GM19463 (cell line): ENCODE measurements around the gene REPS2.
A peak's percentile ranks its signal among the peaks of the same experiment; 100 is the strongest.

Experiments
- ATAC-seq: cut with Tn5 transposase; IDR thresholded peaks from one replicate; pipeline ENCODE4 v1.9.1; 2021; ENCODE audit warnings: mild to moderate bottlenecking, moderate library complexity; ENCODE audit not compliant: unreplicated experiment

REPS2 gene

DNA sequence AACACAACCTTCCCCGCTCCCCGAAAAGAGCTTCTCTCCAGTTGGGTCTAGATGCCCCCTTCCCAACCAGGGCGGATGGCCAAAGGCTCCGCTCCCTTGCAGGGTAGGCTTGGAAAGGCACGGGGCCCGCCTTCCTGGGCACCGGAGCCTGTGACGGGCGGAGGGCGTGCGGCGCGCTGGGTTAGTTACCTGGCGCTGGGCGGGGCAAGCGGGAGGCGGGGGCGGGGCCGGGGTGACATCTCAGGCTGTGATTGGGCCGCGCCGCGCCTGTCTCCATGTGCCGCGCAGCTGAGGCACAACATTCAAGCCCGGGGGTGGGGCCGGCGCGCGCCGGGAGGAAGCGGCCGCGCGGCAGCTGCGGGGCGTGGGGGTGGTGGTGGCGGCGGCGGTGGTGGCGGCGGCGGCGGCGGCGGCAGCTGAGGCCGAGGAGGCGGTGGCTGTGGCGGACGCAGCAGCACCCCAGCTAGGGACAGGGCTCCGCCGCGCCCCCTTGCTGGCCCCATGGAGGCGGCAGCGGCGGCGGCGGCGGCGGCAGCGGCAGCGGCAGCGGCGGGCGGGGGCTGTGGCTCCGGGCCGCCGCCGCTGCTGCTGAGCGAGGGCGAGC lies at the start of gene REPS2:
REPS2 (plus strand) TSS at position 298 of the 604 bp plus-strand sequence; CDS start at position 502, 204 bp downstream.
- ATAC-seq = peak; percentile 92

DNA sequence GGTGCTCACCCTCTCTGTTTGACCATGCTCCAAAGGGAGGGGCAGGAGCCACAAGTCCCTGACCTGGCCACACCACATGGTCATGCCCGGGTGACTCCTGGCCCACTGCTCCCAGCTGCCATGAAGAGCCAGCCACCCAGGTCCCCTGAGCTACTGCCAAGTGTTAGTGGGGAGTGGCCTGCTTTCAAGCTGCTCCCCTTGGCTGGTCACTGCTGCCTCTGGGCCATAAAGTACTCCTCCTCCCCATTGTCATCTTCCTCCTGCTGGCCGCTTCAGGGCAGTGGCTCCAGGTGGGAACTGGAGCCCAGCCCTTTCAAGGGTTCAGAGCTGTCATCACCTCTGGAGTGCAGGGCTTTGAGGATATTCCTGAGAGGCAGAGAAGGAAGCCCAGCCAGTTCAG lies 49.0 kb upstream of the REPS2 start:
- no peak for ATAC-seq

DNA sequence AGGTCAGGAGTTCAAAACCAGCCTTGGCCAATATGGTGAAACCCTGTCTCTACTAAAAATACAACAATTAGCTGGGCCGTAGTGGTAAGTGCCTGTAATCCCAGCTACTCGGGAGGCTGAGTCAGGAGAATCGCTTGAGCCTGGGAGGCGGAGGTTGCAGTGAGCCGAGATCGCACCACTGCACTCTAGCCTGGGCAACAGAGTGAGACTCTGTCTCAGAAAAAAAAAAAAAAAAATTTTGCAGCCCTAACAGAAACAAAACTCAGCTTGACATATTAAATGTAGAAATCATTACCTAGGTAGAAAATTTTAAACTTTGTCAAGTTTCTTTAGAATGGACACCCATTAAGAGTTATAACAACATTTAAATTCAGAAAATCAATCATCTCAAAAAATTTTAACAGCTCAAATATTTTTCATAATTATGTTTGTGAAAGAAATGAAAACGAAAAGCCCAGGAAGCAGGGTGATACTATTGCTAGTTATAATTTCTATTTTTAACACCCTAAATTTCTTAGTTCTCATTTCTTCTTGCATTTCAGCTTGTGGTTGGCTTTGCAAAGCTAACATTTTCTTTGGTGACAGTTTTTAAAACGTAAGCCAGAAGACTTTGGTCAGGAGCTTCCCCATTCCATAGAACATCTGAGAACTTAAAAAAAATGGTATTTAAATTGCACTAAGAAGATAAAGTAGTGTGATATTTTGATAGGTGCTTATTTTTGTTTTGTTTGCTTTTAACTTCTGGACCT lies 43.0 kb upstream of the REPS2 start:
- no peak for ATAC-seq

DNA sequence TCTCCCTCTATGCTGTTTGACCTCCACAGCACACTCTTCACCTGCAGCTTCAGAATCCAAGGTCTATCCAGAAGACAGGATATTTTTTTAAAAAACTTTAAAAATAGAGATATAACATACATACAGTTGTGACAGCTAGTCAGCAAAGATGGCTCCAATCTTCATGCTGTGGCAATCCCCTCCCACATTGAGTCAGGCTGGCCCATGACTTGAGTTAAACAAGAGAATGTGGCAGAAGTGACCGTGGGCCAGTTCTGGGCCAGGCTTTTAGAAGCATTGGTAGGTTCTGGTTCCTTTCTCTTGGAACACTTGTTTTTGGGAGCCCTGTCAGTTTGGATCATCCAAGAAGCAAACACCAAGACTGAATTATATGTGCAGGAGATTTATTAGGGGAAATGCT lies 36.1 kb upstream of the REPS2 start:
- ATAC-seq = no peak

DNA sequence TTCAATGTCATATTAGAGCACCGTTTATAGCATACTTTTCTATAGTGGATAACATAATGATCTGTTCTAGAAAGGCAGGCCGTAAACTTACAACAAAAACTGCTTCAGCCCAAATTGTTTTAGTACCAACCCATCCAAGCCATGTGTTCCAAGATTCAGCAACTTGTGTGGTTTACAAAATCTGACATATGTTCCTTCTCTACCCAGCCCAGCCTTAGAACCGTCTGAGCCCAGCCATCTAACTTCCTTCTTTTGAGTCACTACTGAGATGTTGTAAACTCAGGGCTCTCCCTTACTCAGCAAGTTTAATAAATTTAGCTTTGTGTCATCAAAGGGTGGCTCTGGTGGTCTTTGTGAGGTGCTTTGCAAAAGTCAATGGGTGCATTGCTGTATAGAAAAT lies 32.4 kb upstream of the REPS2 start:
- no peak for ATAC-seq

DNA sequence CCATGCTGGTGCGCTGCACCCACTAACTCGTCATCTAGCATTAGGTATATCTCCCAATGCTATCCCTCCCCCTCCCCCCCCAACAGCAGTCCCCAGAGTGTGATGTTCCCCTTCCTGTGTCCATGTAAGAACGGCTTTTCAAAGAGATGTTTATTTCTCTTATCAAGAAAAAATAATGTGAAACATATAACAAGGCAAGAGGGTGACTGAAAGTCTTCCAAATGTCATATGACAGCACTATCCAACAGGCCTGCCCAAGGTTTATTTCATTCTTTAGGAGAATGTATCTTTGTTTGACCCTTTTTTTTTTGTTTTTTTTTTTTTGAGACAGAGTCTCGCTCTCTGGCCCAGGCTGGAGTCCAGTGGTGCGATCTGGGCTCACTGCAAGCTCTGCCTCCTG lies 29.9 kb upstream of the REPS2 start:
- ATAC-seq = no peak

DNA sequence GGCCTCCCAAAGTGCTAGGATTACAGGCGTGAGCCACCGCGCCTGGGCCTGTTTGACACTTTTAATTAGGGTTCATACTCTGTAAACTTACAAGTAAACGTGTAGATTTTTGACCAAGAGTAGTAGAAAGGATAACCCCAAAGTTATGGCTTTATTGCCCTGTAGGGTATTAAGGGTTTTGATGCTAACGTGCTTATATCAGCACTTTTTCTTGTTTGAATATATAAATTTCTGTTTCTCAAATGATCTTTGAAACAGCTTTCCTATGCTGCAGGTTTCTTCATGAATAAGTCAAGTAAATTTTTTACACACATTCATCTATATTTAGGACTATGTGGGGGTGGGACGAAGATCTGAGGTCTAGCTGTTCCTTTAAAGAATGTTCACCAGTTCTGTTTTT lies 29.3 kb upstream of the REPS2 start:
- ATAC-seq = no peak

DNA sequence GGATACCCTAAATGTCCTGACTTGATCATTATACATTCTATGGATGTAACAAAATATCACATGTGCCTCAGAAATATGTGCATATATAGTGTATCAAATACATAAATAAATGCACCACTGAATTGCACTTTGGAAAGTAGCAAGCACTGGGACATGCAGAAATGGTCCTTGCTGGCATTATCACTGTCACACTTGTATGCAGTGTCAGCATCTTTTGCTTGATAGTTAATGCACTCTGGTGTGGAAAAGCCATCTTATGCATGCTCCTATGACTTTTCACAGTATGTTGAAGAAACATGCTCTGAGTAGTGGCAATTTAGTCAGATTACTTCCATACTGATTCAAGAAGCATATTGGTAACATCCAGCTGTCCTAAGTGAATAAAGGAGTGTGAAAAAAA lies 27.5 kb upstream of the REPS2 start:
- no peak for ATAC-seq

DNA sequence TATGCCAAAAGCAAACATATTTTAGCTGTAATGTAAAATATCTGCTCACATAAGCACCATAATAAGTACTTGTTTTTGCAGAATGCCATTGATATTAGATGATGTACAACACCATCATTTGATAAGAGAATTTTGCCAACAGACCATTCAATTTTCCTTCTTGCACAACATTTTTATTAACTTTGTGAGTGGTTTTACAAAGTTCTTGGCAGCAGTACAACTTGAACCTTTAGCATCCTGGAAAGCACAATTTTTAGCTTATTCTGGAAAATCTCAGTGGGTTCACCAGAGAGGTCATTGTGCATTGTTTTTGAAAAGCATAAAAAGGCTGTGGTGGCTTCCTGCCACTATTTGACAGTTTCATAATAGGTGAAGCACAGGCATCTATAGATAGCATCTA lies 26.4 kb upstream of the REPS2 start:
- no peak for ATAC-seq

DNA sequence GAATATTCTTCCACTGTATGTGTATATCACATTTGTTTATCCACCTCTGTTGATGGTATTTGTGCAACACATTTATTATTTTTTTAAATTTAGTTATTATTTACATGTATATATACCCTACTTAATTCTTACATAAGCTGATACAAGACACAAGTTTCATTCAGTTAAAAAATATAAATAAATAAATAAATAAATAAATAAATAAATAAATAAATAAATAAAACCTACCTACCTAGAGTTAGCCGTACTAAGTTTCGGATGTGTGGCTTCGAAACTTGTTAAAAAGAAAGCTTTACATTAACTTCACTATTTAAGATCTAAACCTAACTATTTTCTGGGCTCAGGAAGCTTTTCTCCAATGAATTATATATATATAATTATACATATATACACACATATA lies 23.3 kb upstream of the REPS2 start:
- no peak for ATAC-seq

DNA sequence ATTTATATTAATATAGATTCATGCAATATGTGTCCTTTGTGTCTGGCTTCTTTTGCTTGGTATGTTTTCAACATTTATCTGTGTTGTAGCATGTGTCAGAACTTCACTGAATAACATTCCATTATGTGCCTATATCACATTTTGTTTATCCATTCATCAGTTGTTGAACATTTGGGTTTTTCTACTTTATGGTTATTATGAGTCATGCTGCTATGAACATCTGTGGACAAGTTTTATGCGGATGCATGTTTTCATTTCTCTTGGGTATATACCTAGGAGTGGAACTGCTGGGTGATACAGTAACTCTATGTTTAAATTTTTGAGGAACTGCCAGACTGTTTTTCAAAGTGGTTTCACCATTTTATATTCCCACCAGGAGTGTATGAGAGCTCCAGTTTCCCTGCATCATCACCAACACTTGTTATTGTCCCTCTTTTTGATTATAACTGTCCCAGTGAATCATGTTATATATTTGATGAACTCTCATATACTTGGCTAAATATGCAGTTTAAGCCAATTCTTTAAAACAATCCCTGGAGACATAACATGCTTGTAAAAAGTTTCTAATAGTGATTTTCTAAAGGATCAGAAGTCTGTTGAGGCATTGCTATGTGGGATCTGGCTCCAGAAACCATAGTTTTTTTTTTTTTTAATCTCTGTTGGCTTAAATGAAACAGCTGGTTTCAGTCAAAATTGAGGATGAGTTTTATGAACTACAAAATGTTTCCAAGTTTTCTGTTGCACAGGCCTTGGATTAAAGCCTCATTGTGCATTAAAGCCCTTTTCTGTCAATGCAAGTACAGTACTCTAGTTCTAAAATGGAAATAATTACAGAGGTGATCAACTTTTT lies 21.6 kb upstream of the REPS2 start:
- ATAC-seq = no peak

DNA sequence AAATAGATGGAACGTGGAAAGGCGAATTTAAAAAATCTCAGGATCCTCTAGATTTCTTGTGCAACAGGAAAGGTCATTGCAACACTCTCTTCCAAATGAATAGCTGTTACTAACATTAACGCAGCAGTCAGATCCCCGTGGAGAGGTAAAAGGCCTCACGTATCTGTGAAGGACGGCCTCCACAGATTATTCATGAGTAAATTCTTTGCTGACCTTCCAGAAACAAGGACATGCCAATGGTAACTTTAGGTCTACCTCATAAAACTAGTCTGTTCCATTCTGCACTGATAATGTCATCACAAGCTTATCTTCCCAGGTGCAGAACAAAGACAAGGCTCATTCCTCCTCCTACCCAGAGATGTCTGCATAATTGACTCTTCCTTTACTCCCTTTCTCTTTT lies 16.1 kb upstream of the REPS2 start:
- no peak for ATAC-seq

DNA sequence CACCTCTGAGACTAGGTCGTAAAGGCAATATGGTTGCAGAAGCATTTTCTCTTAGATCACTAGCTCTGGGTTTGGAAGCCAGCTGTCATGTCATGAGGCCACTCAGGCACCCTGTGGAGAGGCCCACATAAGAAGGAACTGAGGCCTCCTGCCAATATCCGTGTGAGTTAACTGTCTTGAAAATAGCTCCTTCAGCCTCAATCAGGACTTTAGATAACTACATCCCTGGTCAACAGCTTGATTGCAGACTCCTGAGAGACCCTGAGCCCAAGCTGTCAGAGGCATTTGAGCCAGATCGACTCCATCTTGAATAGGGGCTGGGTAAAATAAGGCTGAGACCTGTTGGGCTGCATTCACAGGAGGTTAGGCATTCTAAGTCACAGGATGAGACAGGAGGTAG lies 15.1 kb upstream of the REPS2 start:
- no peak for ATAC-seq

DNA sequence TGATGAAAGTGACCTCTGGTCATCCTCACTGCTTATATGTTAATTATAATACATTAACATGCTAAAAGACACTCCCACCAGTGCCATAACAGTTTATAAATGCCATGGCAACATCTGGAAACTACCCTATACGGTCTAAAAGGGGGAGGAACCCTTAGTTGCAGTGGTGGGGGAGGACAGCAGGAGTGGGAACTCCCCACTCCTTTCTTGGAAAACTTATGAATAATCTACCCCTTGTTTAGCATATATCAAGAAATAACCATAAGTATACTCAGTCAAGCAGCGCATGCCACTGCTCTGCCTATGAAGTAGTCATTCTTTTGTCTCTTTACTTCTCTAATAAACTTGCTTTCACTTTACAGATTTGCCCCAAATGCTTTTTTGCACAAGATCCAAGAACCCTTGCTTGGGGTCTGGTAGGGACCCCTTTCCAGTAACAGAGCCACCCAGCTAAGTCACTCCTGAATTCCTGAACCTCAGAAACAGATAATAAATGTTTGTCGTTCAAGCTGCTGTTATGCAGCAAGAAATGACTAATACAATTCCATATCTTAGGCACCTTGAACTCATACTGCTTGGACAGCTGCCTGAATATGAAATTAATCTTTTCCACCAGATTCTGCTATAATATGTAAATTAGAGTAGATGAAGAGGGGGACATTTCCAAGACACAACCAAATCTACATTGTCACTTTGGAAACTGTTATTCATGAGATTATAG lies 14.4 kb upstream of the REPS2 start:
- no peak for ATAC-seq

DNA sequence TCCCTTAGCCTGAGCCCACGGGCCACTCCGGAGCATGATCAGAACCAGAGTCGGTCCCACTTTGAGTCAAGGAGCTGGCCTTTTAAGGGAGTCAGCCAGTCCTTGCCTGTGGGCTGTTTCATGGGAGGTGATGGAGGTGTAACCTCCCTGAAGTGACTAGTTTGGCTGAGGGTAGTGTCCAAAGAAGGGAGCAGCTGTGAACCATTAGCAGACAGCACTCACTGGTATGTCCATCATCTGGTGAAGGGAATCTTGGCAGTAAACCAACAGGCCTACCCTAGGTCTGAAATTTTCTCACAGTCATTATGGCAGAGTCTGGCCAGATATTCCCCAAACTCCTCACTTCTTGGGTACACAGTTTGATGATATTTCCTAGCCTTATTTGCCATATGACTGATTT lies 12.3 kb upstream of the REPS2 start:
- no peak for ATAC-seq

DNA sequence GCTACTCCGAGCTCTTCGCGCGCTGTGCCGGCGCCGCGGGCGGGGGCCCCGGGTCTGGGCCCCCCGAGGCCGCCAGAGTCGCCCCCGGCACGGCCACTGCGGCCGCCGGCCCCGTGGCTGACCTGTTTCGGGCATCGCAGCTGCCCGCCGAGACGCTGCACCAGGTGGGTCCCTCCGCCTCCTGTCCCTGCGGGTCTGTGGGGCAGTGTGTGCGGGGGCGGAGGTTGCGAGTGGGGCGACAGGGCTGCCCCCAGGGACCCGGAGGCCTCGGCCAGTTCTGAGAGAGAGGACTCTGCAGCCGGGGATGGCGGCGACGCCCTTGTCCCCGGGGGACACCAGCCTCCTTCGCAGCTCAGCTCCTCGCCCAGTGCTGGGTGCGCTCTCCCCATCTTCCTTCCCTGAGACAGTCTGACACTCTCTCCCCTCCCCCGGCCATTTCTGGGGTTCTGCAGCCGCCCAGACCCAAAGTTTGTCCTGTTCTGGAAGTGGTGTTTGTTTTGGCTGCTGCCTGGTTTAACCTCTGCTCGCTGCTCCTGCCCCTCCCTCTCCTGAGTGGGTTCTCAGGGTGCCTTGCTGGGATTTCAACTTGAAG lies 609 bp downstream of the REPS2 start:
- ATAC-seq = peak; percentile 16

DNA sequence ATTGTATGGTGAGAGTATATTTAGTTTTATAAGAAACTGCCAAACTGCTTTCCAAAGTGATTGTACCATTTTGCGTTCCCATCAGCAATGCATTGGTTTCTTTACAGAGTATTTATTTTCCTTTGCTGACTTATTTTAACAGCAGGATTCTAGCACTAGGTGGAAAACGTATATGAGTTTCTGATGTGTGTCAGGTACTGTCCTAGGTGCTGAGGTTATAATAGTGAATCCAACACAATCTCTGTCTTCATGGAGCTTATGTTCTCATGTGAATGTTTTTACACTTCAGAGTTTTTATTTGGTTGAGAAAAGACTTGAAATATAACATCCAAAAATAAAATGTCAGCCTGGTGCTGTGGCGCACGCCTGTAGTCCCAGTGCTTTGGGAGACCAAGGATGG lies 4.0 kb downstream of the REPS2 start:
- no peak for ATAC-seq

DNA sequence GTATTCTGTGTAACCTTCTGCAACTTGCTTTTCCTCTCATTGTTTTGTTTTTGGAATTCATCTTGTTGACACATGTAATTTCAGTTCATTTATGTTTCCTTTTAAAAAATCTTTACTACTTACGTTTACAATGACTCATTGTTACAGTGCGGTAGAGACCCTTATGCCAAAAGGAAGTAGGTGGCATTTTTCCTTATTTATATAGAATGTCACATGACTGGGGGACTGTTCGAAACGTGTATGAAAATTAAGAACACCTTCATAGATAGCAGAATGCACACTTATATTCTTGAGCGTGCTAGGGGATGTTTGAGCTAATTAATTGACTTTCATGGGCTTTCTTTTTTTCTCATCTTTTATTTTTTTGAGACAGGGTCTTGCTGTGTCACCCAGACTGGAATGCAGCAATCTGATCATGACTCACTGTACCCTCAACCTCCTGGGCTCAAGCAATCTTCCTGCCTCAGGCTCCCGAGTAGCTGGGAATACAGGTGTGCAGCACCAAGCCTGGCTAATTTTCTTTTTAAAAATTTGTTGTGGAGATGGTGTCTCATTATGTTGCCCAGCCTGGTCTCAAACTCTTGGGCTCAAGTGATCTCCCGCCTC lies 7.3 kb downstream of the REPS2 start:
- no peak for ATAC-seq

DNA sequence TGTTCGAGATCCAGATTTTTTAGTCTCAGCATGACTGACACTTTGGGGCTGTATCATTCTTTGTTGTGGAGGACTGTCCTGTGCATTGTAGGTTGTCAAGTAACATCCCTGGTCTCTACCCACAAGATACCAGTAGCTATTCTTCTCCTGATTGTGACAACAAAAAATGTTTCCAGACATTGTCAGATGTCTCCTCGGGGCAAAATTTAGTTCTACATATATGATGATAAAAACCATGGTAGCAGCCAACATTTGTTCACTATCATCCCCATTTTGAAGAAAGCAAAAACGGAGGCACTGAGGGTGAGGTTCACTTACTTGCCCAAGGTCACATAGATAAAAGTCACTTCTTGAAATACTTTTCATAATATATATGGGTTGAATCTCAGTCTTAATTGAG lies 11.3 kb downstream of the REPS2 start:
- ATAC-seq = no peak

DNA sequence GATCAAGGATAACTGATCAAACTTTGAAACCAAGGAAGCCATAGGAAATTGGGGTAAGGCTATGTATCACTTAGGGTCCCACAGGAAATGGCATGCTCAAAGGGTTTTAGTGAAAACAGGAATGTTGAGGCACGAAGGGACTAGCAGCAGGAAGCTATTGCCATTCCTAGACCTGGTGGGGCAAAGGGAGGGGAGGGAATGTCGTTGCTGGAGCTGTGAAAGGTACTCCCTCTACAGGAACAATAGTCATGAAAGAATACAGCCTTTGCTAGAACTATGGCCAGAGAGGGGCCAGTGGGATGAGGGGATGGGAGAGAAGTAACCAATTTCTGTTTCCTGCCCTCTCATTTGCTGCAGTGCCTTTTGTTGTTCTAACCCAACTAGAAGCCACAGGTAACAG lies 11.9 kb downstream of the REPS2 start:
- ATAC-seq = no peak
